Astrocyte (in vitro differentiated cells and primary cell): ENCODE measurements around the gene NAT9. TPM values are rescaled to one million over a fixed set of nuclear protein-coding genes. Genes with fewer than 3 reads are reported as not detected.
A peak's percentile ranks its signal among the peaks of the same experiment; 100 is the strongest.

ENCODE experiments used
- DNase-seq: peaks from one replicate; pipeline ENCODE4 v3.0.0-alpha.2; 2010; ENCODE audit warnings: low read depth
- FAIRE-seq: peaks from 2 replicates; lab custom pipeline; 2011; peaks lifted over from hg19 to GRCh38; lab: Jason Lieb, UNC
- H2AFZ ChIP-seq: 2 replicates; pipeline ENCODE4 v1.6.0; 2012; ENCODE audit warnings: low read depth, low read length, inconsistent platforms
- H3K27ac ChIP-seq: 2 replicates; pipeline ENCODE4 v1.5.1; 2011; ENCODE audit warnings: low read depth, low read length, inconsistent platforms
- H3K27me3 ChIP-seq: 2 replicates; pipeline ENCODE4 v1.6.0; 2011; ENCODE audit warnings: low read length, inconsistent platforms; ENCODE audit not compliant: insufficient read depth
- H3K36me3 ChIP-seq: 2 replicates; pipeline ENCODE4 v1.5.1; 2011; ENCODE audit warnings: low read length, inconsistent platforms; ENCODE audit not compliant: insufficient read depth
- H3K4me1 ChIP-seq: 2 replicates; pipeline ENCODE4 v1.5.1; 2011; ENCODE audit warnings: low read length, inconsistent platforms; ENCODE audit not compliant: insufficient read depth
- H3K4me2 ChIP-seq: 2 replicates; pipeline ENCODE4 v1.6.0; 2012; ENCODE audit warnings: low read length, inconsistent platforms
- H3K4me3 ChIP-seq: 2 replicates; pipeline ENCODE4 v1.5.1; 2011; ENCODE audit warnings: low read depth, mild to moderate bottlenecking, low read length, inconsistent platforms; ENCODE audit not compliant: insufficient read depth
- H3K79me2 ChIP-seq: 2 replicates; pipeline ENCODE4 v1.6.0; 2012; ENCODE audit warnings: mild to moderate bottlenecking, low read length, inconsistent platforms; ENCODE audit not compliant: insufficient read depth
- H3K9ac ChIP-seq: 2 replicates; pipeline ENCODE4 v1.6.0; 2012; ENCODE audit warnings: mild to moderate bottlenecking, low read length, inconsistent platforms
- H3K9me3 ChIP-seq: 2 replicates; pipeline ENCODE4 v1.5.1; 2012; ENCODE audit warnings: low read depth, mild to moderate bottlenecking, low read length, inconsistent platforms; ENCODE audit not compliant: insufficient read depth
- H4K20me1 ChIP-seq: 2 replicates; pipeline ENCODE4 v1.6.0; 2012; ENCODE audit warnings: low read length, inconsistent platforms; ENCODE audit not compliant: insufficient read depth
- H3K27ac Mint-ChIP-seq: one replicate; pipeline ENCODE4 v1.8.0; 2021; ENCODE audit warnings: mild to moderate bottlenecking, mixed read lengths; ENCODE audit not compliant: unreplicated experiment
- H3K27me3 Mint-ChIP-seq: one replicate; pipeline ENCODE4 v1.8.0; 2021; ENCODE audit warnings: low read depth, mixed read lengths; ENCODE audit not compliant: unreplicated experiment
- H3K36me3 Mint-ChIP-seq: one replicate; pipeline ENCODE4 v1.8.0; 2021; ENCODE audit warnings: low read depth, mixed read lengths; ENCODE audit not compliant: unreplicated experiment
- H3K4me1 Mint-ChIP-seq: one replicate; pipeline ENCODE4 v1.8.0; 2021; ENCODE audit warnings: low read depth, mixed read lengths; ENCODE audit not compliant: unreplicated experiment
- H3K4me3 Mint-ChIP-seq: one replicate; pipeline ENCODE4 v1.8.0; 2021; ENCODE audit warnings: mild to moderate bottlenecking, moderate library complexity, mixed read lengths; ENCODE audit not compliant: unreplicated experiment
- H3K9me3 Mint-ChIP-seq: one replicate; pipeline ENCODE4 v1.8.0; 2021; ENCODE audit warnings: mild to moderate bottlenecking, mixed read lengths; ENCODE audit not compliant: unreplicated experiment
- CTCF ChIP-seq: IDR thresholded peaks from 2 replicates; pipeline ENCODE4 v1.5.1; 2011; ENCODE audit warnings: low read depth, mild to moderate bottlenecking, inconsistent platforms, low read length, moderate library complexity; ENCODE audit not compliant: insufficient read depth
- EZH2 ChIP-seq: IDR thresholded peaks from 2 replicates; pipeline ENCODE4 v1.6.1; 2012; ENCODE audit warnings: mild to moderate bottlenecking, low read length, inconsistent platforms; ENCODE audit not compliant: insufficient read depth
- total RNA-seq: library from RNA; stranded (reverse); gene quantifications from 2 replicates; pipeline ENCODE4 v1.2.1, GENCODE V29; 2021

NAT9 gene
- total RNA-seq, 1 donor from 2014 or later = 58.4 TPM

- peak overlapping the region; percentile 72 for H3K27ac Mint-ChIP-seq
- peak overlapping the region; percentile 84 for H3K4me2 ChIP-seq
- peaks cover 33% of the 10 kb centered on the region for H3K79me2 ChIP-seq
- no peak overlapping the region for H3K27ac ChIP-seq
- no peaks in the 10 kb centered on the region for H3K27me3 Mint-ChIP-seq
- H3K4me3 Mint-ChIP-seq = peak overlapping the region; percentile 92
- peaks cover 15% of the 10 kb centered on the region for H3K4me1 ChIP-seq
- no peaks in the 10 kb centered on the region for H3K36me3 ChIP-seq
- FAIRE-seq = no peak
- H3K4me3 ChIP-seq = peak overlapping the region; percentile 62
- peaks cover 5% of the 10 kb centered on the region for H3K36me3 Mint-ChIP-seq
- no peaks in the 10 kb centered on the region for H3K9me3 Mint-ChIP-seq
- H3K9me3 ChIP-seq = no peaks in the 10 kb centered on the region
- peak; percentile 8 for TF ChIP-seq EZH2
- TF ChIP-seq CTCF = no peak
- H2AFZ ChIP-seq = peak overlapping the region; percentile 65
- peaks cover 23% of the 10 kb centered on the region for H4K20me1 ChIP-seq
- peak overlapping the region; percentile 57 for H3K9ac ChIP-seq
- H3K27me3 ChIP-seq = no peaks in the 10 kb centered on the region
- peaks cover 23% of the 10 kb centered on the region for H3K4me1 Mint-ChIP-seq
- no peak for DNase-seq
Observed at GRCh38 chr17:74749279-74750038, 26.7 kb downstream of the NAT9 start.

- TF ChIP-seq CTCF = no peak
- TF ChIP-seq EZH2 = peak; percentile 17
- Mint-ChIP-seq H3K9me3 (no peaks in the 10 kb centered on the region), H3K27me3 (no peaks in the 10 kb centered on the region), H3K4me1 (peaks cover 23% of the 10 kb centered on the region), H3K27ac (peak within 1 kb of the TSS; percentile 72), H3K4me3 (peak within 1 kb of the TSS; percentile 92), H3K36me3 (peaks cover 5% of the 10 kb centered on the region)
- Histone ChIP-seq H3K9ac (peak within 1 kb of the TSS; percentile 62), H3K9me3 (no peaks in the 10 kb centered on the region), H3K36me3 (no peaks in the 10 kb centered on the region), H2AFZ (peak within 1 kb of the TSS; percentile 65), H3K27ac (no peak within 1 kb of the TSS), H4K20me1 (peaks cover 23% of the 10 kb centered on the region), H3K27me3 (peaks cover 5% of the 10 kb centered on the region), H3K4me1 (peaks cover 15% of the 10 kb centered on the region), H3K4me3 (peak within 1 kb of the TSS; percentile 62), H3K79me2 (peaks cover 33% of the 10 kb centered on the region), H3K4me2 (peak within 1 kb of the TSS; percentile 84)
- DNase-seq (no peak), FAIRE-seq (no peak)
Observed at GRCh38 chr17:74748529-74749278, 27.4 kb downstream of the NAT9 start, which contains the start of gene NHERF1. NHERF1 (plus strand) TSS chr17:74748628; CDS start chr17:74748847, 219 bp downstream.
